ENCODE measurements around the gene NSMCE4A. TPM values are rescaled to one million over a fixed set of nuclear protein-coding genes. Genes with fewer than 3 reads are reported as not detected.

The NSMCE4A gene
- total RNA-seq, 2 experiments from 2014 or later, result 34.2 to 36.5 TPM

DNA sequence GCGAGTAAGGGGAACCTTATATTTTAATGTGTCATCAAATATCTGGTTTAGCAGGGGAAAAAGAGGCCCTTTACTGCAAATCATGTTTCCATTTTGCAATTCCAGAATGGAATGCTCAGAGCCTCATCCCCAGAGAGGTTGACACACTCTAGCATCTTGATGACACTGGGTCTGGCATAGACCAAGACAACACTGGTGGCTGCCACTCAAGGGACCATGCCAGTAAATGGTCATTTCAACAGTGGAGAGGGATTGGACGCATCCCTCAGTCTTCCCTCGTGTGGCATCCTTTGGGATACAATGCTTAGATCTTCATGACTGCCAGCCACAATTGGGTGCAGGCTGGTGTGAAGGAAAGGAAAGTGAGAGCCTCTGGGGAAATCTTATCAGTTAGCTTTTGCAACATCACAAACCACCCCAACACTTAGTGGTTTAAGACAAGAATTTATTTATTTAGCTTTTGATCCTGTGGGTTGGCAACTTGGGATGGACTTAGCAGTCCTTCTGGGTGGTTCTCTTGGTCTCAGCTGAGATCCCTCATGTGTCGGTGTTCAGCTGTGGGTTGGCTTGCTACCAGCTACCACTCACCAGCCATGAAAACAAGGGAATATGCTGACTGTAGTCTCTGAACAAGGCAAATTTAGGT, 35.5 kb upstream of the NSMCE4A start:
- Mint-ChIP-seq H3K9me3 (no peaks in the 10 kb centered on the region), H3K27ac (no peak overlapping the region), H3K4me3 (no peak overlapping the region), H3K4me1 (ENCODE audit: low read depth) (no peaks in the 10 kb centered on the region), H3K27me3 (peaks cover 39% of the 10 kb centered on the region), H3K36me3 (ENCODE audit: low read depth) (no peaks in the 10 kb centered on the region)
- intact Hi-C loops (cut with DNase I, micrococcal nuclease), result no loop called here
- Histone ChIP-seq H3K27ac (ENCODE audit: low read depth in 1 of 2, low read length in 2 of 2) (no peak overlapping the region), H3K4me3 (ENCODE audit: low read length) (no peak overlapping the region), H3K27me3 (ENCODE audit: control insufficient read depth in 1 of 2, insufficient read depth in 2 of 2, low read length in 2 of 2) (no peaks in the 10 kb centered on the region), H3K36me3 (ENCODE audit: insufficient read depth, low read length) (no peaks in the 10 kb centered on the region), H3K4me1 (ENCODE audit: insufficient read depth, low read length) (no peaks in the 10 kb centered on the region), H3K9me3 (ENCODE audit: control insufficient read depth in 1 of 2, insufficient read depth in 1 of 2, low read length in 2 of 2) (no peaks in the 10 kb centered on the region)
- ATAC-seq (ENCODE audit: poor library complexity) (no peak), DNase-seq (no peak)
- POLR2A ChIA-PET, result no interaction called here
- TF ChIP-seq, protein P1, sequence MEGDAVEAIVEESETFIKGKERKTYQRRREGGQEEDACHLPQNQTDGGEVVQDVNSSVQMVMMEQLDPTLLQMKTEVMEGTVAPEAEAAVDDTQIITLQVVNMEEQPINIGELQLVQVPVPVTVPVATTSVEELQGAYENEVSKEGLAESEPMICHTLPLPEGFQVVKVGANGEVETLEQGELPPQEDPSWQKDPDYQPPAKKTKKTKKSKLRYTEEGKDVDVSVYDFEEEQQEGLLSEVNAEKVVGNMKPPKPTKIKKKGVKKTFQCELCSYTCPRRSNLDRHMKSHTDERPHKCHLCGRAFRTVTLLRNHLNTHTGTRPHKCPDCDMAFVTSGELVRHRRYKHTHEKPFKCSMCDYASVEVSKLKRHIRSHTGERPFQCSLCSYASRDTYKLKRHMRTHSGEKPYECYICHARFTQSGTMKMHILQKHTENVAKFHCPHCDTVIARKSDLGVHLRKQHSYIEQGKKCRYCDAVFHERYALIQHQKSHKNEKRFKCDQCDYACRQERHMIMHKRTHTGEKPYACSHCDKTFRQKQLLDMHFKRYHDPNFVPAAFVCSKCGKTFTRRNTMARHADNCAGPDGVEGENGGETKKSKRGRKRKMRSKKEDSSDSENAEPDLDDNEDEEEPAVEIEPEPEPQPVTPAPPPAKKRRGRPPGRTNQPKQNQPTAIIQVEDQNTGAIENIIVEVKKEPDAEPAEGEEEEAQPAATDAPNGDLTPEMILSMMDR (IDR thresholded peaks at IDR 0.05), result no peak
- CTCF ChIA-PET, result no interaction called here

DNA sequence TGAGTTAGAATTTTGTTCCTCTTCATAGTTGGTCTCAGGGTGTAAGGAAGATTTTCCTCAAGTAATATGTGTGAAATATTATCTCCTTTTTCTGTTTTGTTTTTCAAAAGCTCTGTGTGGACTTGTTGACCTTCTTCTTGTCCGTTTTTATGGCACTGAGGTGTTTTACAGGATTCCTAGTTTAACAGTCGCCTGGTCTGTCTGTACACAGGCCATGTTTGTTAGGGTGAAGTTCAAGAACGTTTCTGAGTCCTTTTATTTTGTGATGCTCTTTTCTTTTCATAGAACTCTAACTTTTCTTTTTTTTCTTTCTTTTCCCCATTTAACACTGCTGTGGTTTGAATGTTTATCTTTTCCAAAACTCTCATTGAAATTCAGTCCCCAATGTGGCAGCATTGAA, 32.4 kb upstream of the NSMCE4A start:
- POLR2A ChIA-PET, result no interaction called here
- Mint-ChIP-seq H3K27me3 (peaks cover 26% of the 10 kb centered on the region), H3K4me1 (ENCODE audit: low read depth) (no peaks in the 10 kb centered on the region), H3K36me3 (ENCODE audit: low read depth) (no peaks in the 10 kb centered on the region), H3K4me3 (no peak overlapping the region), H3K9me3 (peaks cover 5% of the 10 kb centered on the region), H3K27ac (no peak overlapping the region)
- Histone ChIP-seq H3K9me3 (ENCODE audit: control insufficient read depth in 1 of 2, insufficient read depth in 1 of 2, low read length in 2 of 2) (peaks cover 0 to 4% of the 10 kb centered on the region in 2 experiments), H3K27ac (ENCODE audit: low read depth in 1 of 2, low read length in 2 of 2) (no peak overlapping the region), H3K4me1 (ENCODE audit: insufficient read depth, low read length) (no peaks in the 10 kb centered on the region), H3K36me3 (ENCODE audit: insufficient read depth, low read length) (no peaks in the 10 kb centered on the region), H3K27me3 (ENCODE audit: control insufficient read depth in 1 of 2, insufficient read depth in 2 of 2, low read length in 2 of 2) (no peaks in the 10 kb centered on the region), H3K4me3 (ENCODE audit: low read length) (no peak overlapping the region)
- CTCF ChIA-PET, result no interaction called here
- TF ChIP-seq, protein P1 (IDR thresholded peaks at IDR 0.05), result no peak
- intact Hi-C loops (cut with DNase I, micrococcal nuclease), result no loop called here
- no peak for DNase-seq
- no peak for ATAC-seq (ENCODE audit: poor library complexity)

DNA sequence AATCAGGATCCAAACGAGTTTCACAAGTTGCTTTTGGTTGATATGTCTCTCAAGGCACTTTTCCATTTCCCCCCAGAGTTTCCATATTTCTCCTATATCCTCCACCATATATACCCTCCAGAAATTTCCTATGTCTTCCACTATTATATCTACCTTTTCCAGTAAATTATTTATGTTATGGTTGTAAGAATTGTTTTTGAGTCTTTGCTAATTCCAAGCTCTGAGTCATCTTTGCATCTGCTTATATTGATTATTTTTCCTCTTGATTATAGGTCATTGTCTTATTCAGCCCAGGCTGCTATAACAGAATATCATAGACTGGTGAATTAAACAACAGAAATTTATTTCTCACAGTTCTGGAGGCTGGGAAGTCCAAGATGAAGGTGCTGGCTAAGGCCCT, 26.7 kb upstream of the NSMCE4A start:
- Mint-ChIP-seq H3K4me3 (no peak overlapping the region), H3K36me3 (ENCODE audit: low read depth) (no peaks in the 10 kb centered on the region), H3K9me3 (peaks cover 18% of the 10 kb centered on the region), H3K4me1 (ENCODE audit: low read depth) (no peaks in the 10 kb centered on the region), H3K27ac (no peak overlapping the region), H3K27me3 (peaks cover 12% of the 10 kb centered on the region)
- ATAC-seq (ENCODE audit: poor library complexity), result no peak
- no peaks in the 10 kb centered on the region for H3K4me1 ChIP-seq (ENCODE audit: insufficient read depth, low read length)
- TF ChIP-seq, protein P1 (IDR thresholded peaks at IDR 0.05), result no peak
- no peak overlapping the region for H3K4me3 ChIP-seq (ENCODE audit: low read length)
- intact Hi-C loops (cut with DNase I, micrococcal nuclease), result no loop called here
- peaks cover 8 to 13% of the 10 kb centered on the region in 2 experiments for H3K9me3 ChIP-seq (ENCODE audit: control insufficient read depth in 1 of 2, insufficient read depth in 1 of 2, low read length in 2 of 2)
- no peak overlapping the region for H3K27ac ChIP-seq (ENCODE audit: low read depth in 1 of 2, low read length in 2 of 2)
- CTCF ChIA-PET, result no interaction called here
- H3K36me3 ChIP-seq (ENCODE audit: insufficient read depth, low read length), result no peaks in the 10 kb centered on the region
- DNase-seq, result no peak
- POLR2A ChIA-PET, result no interaction called here
- H3K27me3 ChIP-seq (ENCODE audit: control insufficient read depth in 1 of 2, insufficient read depth in 2 of 2, low read length in 2 of 2), result peaks cover 0 to 4% of the 10 kb centered on the region in 2 experiments

Measured in CD4-positive, alpha-beta T cell (primary cell).